Measurements from ENCODE around the gene VEGFD. TPM values are rescaled to one million over a fixed set of nuclear protein-coding genes. Genes with fewer than 3 reads are reported as not detected.

The VEGFD gene
- total RNA-seq, 1 experiment from 2014 or later: not detected

GRCh38 chrX:15344106-15344505 is 40.1 kb downstream of the VEGFD start:
- Mint-ChIP-seq H3K27ac (ENCODE audit: low read depth, unreplicated experiment) (no peak overlapping the region), H3K4me3 (ENCODE audit: unreplicated experiment) (no peak overlapping the region), H3K36me3 (ENCODE audit: insufficient read depth, unreplicated experiment) (no peaks in the 10 kb centered on the region), H3K4me1 (ENCODE audit: insufficient read depth, unreplicated experiment) (peaks cover 6% of the 10 kb centered on the region), H3K27me3 (ENCODE audit: insufficient read depth, unreplicated experiment) (peaks cover 59% of the 10 kb centered on the region), H3K9me3 (ENCODE audit: unreplicated experiment) (no peaks in the 10 kb centered on the region)
- POLR2A ChIA-PET: interaction anchor here (1.5 kb wide), 1 partner anchor 149 kb away, joined by 4 read pairs; the partner anchor contains the start of gene PIR
- CTCF ChIA-PET: interaction anchor here (10.1 to 14.6 kb wide), 2 partner anchors 44 to 123 kb away, joined by 87 to 353 read pairs; no protein-coding TSS in a partner anchor
- DNase-seq (ENCODE audit: unreplicated experiment): no peak
- intact Hi-C loops (cut with micrococcal nuclease): no loop called here
- no TSS peak for BruUV-seq (replicated peaks)
- no peak for TF ChIP-seq CTCF (IDR thresholded peaks at IDR 0.05; ENCODE audit: unreplicated experiment)

- Mint-ChIP-seq H3K4me1 (ENCODE audit: insufficient read depth, unreplicated experiment) (peaks cover 6% of the 10 kb centered on the region), H3K27ac (ENCODE audit: low read depth, unreplicated experiment) (no peak overlapping the region), H3K36me3 (ENCODE audit: insufficient read depth, unreplicated experiment) (no peaks in the 10 kb centered on the region), H3K27me3 (ENCODE audit: insufficient read depth, unreplicated experiment) (peaks cover 61% of the 10 kb centered on the region), H3K9me3 (ENCODE audit: unreplicated experiment) (no peaks in the 10 kb centered on the region), H3K4me3 (ENCODE audit: unreplicated experiment) (no peak overlapping the region)
- CTCF ChIA-PET: interaction anchor here (1.0 to 14.6 kb wide), 7 partner anchors 9 to 149 kb away, joined by 3 to 353 read pairs (median 5); no protein-coding TSS in a partner anchor
- DNase-seq (ENCODE audit: unreplicated experiment): peak; percentile 78
- TF ChIP-seq CTCF (IDR thresholded peaks at IDR 0.05; ENCODE audit: unreplicated experiment): no peak
- no TSS peak for BruUV-seq (replicated peaks)
- intact Hi-C loops (cut with micrococcal nuclease): no loop called here
- POLR2A ChIA-PET: interaction anchor here (0.6 to 1.7 kb wide), 7 partner anchors 8 to 255 kb away, joined by 3 to 4 read pairs (median 3); partner anchors contain the start of genes PIGA and PIR
Observed at GRCh38 chrX:15343075-15343476, 41.1 kb downstream of the VEGFD start.

- Mint-ChIP-seq H3K4me3 (ENCODE audit: unreplicated experiment) (no peak overlapping the region), H3K27me3 (ENCODE audit: insufficient read depth, unreplicated experiment) (peaks cover 76% of the 10 kb centered on the region), H3K9me3 (ENCODE audit: unreplicated experiment) (no peaks in the 10 kb centered on the region), H3K36me3 (ENCODE audit: insufficient read depth, unreplicated experiment) (no peaks in the 10 kb centered on the region), H3K4me1 (ENCODE audit: insufficient read depth, unreplicated experiment) (peaks cover 6% of the 10 kb centered on the region), H3K27ac (ENCODE audit: low read depth, unreplicated experiment) (no peak overlapping the region)
- intact Hi-C loops (cut with micrococcal nuclease): no loop called here
- no peak for DNase-seq (ENCODE audit: unreplicated experiment)
- ChIA-PET CTCF (interaction anchor here (4.6 to 10.1 kb wide), 2 partner anchors 9 to 40 kb away, joined by 28 to 87 read pairs; no protein-coding TSS in a partner anchor), POLR2A (no interaction called here)
- BruUV-seq (replicated peaks): no TSS peak
- no peak for TF ChIP-seq CTCF (IDR thresholded peaks at IDR 0.05; ENCODE audit: unreplicated experiment)
Observed at GRCh38 chrX:15340867-15341266, 43.3 kb downstream of the VEGFD start.

DNA sequence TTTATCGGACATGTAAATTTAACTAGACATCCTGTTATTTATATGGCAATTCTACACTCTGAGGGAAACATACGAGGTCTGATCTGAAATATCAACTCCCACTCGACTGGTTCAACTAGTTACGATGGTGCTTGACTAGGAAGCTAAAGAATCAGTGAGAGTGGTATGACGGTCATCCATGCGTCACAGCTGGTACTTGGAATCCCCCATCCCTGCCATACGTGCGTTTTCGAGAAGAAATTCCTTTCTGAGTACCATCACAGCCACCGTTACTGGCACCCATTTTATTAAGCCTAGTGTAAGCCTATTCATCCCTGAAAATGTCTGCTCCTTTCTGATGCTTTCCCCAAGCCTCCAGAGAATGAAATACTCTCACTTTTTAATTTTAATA is 48.2 kb downstream of the VEGFD start:
- H3K27ac Mint-ChIP-seq (ENCODE audit: low read depth, unreplicated experiment): peak overlapping the region; percentile 88
- peaks cover 51% of the 10 kb centered on the region for H3K27me3 Mint-ChIP-seq (ENCODE audit: insufficient read depth, unreplicated experiment)
- BruUV-seq (replicated peaks): TSS peak; percentile 55
- POLR2A ChIA-PET: interaction anchor here (1.1 kb wide), 1 partner anchor 139 kb away, joined by 8 read pairs; no protein-coding TSS in a partner anchor
- DNase-seq (ENCODE audit: unreplicated experiment): peak; percentile 6
- TF ChIP-seq CTCF (IDR thresholded peaks at IDR 0.05; ENCODE audit: unreplicated experiment): no peak
- intact Hi-C loops (cut with micrococcal nuclease): loop anchor here (5.0 to 10.0 kb wide), 2 partner anchors 34 to 339 kb away; no protein-coding TSS in a partner anchor
- H3K4me1 Mint-ChIP-seq (ENCODE audit: insufficient read depth, unreplicated experiment): peaks cover 5% of the 10 kb centered on the region
- no peaks in the 10 kb centered on the region for H3K9me3 Mint-ChIP-seq (ENCODE audit: unreplicated experiment)
- CTCF ChIA-PET: interaction anchor here (0.6 kb wide), 1 partner anchor 1736 kb away, joined by 3 read pairs; no protein-coding TSS in a partner anchor
- peak overlapping the region; percentile 80 for H3K4me3 Mint-ChIP-seq (ENCODE audit: unreplicated experiment)
- H3K36me3 Mint-ChIP-seq (ENCODE audit: insufficient read depth, unreplicated experiment): no peaks in the 10 kb centered on the region
